Duodenal mucosa (tissue), 2 donors: ENCODE results near the gene MSI2.

Experiments used
- H3K27ac ChIP-seq: one replicate; pipeline ENCODE4 v1.7.0; 2013; ENCODE audit warnings: low read depth, low read length
- H3K27me3 ChIP-seq, 2 donors: one replicate each; pipeline ENCODE4 v1.7.0; 2013; ENCODE audit warnings: low read length in 2 of 2, control low read depth in 1 of 2; ENCODE audit not compliant: insufficient read depth in 2 of 2, control insufficient read depth in 1 of 2
- H3K36me3 ChIP-seq, 2 donors: one replicate each; pipeline ENCODE4 v1.7.0; 2013; ENCODE audit warnings: low read length in 2 of 2, control low read depth in 1 of 2; ENCODE audit not compliant: insufficient read depth in 2 of 2, control insufficient read depth in 1 of 2
- H3K4me1 ChIP-seq, 2 donors: one replicate each; pipeline ENCODE4 v1.7.0; 2013; ENCODE audit warnings: low read length in 2 of 2, control low read depth in 1 of 2; ENCODE audit not compliant: insufficient read depth in 2 of 2, control insufficient read depth in 1 of 2
- H3K4me3 ChIP-seq, 2 donors: one replicate each; pipeline ENCODE4 v1.7.0; 2013; ENCODE audit warnings: low read length in 2 of 2, low read depth in 1 of 2
- H3K9ac ChIP-seq, 2 donors: one replicate each; pipeline ENCODE4 v1.7.0; 2013; ENCODE audit warnings: low read length in 2 of 2, low read depth in 1 of 2
- H3K9me3 ChIP-seq, 2 donors: one replicate each; pipeline ENCODE4 v1.7.0; 2013; ENCODE audit warnings: low read length in 2 of 2, control low read depth in 1 of 2; ENCODE audit not compliant: control insufficient read depth in 1 of 2

MSI2 gene

DNA sequence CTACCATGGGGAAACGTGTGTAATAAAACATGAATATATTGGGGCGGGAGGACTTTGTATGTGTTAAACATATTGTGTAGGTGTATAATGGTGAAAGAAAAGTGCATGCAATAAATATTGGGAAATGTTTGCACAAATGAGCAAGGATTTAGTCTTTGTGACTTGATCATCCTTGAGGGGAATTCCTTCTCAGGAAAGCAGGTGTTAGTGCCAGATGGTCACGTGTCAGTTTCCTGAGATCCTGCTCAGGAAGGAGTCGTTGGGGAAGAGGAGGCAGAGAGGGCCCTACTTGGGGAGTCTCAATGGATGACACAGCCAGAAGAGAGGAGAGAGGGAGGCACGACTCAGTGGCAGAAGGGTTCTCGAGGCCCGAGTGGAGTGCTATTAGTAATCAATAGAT lies 53.2 kb downstream of the MSI2 start:
- Histone ChIP-seq H3K4me3 (no peak overlapping the region), H3K4me1 (peaks cover 11 to 15% of the 10 kb centered on the region in 2 donors), H3K27me3 (no peaks in the 10 kb centered on the region), H3K36me3 (peaks cover 3 to 7% of the 10 kb centered on the region in 2 donors), H3K27ac (no peak overlapping the region), H3K9me3 (no peaks in the 10 kb centered on the region), H3K9ac (no peak overlapping the region)

DNA sequence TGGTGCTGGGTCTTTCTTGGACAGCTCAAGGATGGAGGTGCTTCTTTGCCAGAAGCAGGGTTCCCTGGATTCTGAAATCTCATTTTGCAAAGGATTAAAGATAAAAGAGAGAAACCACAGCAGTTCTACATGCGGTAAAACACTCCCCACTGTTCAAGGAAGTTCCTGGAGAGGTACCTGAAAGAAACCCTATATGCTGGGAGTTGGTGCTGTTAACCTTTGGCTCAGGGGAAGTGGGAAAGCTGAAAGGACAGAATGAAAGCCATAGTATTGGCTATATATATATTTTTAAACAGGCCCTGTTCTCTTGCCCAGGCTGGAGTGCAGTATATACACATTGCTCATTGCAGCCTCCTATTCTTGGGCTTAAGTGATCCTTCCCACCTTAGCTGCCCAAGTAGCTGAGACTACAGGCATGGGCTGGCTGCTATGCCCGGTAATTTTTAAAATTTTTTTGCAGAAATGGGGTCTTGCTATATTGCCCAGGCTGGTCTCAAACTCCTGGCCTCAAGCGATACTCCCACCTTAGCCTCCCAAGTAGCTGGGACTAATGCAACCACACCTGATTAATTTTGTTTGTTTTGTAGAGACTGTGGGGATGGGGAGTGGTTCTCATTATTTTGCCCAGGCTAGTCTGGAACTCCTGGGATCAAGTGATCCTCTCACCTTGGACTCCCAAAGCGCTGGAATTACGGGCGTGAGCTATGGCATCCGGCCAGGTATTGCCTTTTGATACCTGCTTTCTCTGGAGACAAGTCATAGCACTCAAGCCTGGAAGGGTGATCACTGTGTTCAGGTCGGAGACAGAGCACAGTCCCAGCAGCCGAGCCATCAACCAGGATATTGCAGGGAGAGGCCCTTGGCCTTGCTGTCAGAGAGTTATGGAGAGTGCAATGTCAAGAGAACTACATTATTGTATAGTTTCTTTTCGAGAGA lies 55.2 kb downstream of the MSI2 start:
- H3K9me3 ChIP-seq: no peaks in the 10 kb centered on the region
- peaks cover 3 to 7% of the 10 kb centered on the region in 2 donors for H3K36me3 ChIP-seq
- H3K9ac ChIP-seq: no peak overlapping the region
- no peak overlapping the region for H3K27ac ChIP-seq
- H3K27me3 ChIP-seq: no peaks in the 10 kb centered on the region
- peaks cover 11 to 15% of the 10 kb centered on the region in 2 donors for H3K4me1 ChIP-seq
- H3K4me3 ChIP-seq: no peak overlapping the region

DNA sequence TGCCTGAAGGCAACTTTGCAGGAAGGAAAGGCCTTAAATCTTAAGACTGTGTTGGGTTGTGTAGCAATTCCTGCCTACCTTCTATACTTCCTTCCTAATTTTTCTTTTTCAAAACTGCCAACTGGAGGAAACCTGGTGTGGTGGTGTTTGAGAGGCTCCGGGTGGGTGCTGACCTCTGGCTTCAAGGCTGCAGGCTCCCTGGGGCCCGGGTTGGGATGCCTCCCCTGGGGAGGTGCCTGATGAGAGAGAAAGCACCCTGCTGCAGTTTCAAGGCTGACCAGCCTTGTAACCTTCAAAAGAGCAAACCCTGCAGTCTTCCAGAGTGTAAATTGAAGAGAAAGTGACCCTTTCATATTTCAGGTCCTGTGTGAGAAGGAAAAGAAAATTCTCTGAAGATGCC lies 55.9 kb downstream of the MSI2 start:
- H3K36me3 ChIP-seq: peaks cover 3 to 7% of the 10 kb centered on the region in 2 donors
- no peaks in the 10 kb centered on the region for H3K27me3 ChIP-seq
- no peak overlapping the region for H3K9ac ChIP-seq
- H3K9me3 ChIP-seq: no peaks in the 10 kb centered on the region
- no peak overlapping the region for H3K4me3 ChIP-seq
- peaks cover 11 to 15% of the 10 kb centered on the region in 2 donors for H3K4me1 ChIP-seq
- H3K27ac ChIP-seq: no peak overlapping the region

DNA sequence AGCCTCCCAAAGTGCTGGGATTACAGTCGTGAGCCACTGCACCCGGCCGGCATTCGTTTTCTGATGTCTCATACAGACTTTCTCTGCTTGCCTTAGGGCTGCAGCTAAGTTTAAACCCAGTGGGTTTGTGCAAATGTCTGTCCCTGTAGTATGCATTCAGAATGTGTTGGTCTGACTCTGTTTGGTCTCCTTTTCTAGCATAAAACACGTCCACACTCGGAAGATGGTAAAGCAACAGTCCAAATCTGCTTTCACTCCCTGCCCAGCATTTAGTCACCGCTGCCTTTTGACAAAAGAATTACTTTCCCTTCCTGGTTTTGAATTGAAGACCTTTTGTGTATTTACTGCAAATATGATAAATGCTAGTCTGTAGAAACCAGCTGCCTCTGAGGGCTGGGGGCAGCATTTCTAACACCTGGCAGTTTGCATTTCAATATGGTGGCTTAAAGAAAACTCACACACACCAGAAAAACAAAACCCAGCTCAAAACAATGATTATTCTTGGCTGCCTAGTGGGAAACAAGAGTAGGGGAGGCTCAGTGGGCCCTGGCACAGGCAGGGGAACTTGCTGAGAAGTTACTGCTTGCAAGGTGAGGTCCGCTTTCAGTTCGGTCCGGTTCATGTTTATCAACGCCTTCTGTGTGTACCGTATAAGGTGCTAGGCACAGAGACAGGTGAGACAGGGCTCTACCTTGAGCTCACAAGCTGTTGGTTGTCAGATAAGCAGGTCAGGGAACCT lies 56.9 kb downstream of the MSI2 start:
- Histone ChIP-seq H3K4me3 (no peak overlapping the region), H3K9me3 (no peaks in the 10 kb centered on the region), H3K4me1 (peaks cover 11 to 15% of the 10 kb centered on the region in 2 donors), H3K27me3 (no peaks in the 10 kb centered on the region), H3K9ac (no peak overlapping the region), H3K36me3 (peaks cover 3 to 7% of the 10 kb centered on the region in 2 donors), H3K27ac (no peak overlapping the region)

DNA sequence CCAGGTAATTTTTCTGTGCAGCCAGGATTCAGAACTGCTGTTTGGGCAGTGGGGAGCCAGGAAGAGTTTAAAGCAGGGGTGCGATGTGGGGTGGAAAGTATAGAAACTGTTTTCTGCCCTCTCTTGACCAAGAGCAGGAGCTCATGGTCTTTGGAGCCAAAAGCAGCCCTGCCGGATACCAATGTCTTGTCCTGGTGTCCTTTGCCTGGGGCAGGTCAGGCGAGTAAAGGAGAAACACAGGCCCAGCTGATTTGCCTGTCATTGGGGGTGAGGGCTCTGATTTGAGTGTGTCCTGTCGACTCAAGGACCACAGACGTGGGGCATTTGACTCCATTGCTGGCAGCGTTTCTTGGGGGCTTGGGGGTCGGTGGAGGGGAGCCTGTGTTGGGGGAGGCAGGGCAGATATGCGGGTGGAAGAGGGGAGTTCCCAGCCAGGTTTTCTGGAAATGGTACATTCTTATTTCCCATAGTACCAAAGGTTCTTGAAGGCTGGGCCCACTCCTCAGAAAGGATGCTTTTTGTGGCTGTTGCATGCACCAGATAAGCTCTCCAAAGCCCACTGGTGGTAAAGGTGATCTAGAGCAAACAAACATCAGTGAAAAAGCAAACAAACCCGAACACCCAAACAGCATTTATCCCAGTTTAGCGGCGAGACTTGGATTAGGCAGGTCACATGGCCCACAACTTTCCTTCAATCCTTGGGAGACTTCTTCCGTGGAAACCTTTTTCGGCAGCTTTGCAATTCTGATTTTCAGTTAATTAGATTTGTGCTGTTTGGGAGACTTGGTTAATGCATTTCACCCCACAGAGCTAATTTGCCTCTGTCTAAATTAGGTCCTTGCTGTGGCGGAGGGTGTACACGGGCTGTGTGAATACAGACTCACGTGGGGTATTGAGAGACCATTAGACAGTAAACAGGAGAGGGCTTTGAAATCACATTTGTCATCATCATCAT lies 59.0 kb downstream of the MSI2 start:
- Histone ChIP-seq H3K9me3 (no peaks in the 10 kb centered on the region), H3K4me1 (peaks cover 11 to 15% of the 10 kb centered on the region in 2 donors), H3K9ac (no peak overlapping the region), H3K4me3 (no peak overlapping the region), H3K27me3 (no peaks in the 10 kb centered on the region), H3K27ac (no peak overlapping the region), H3K36me3 (peaks cover 0 to 7% of the 10 kb centered on the region in 2 donors)

DNA sequence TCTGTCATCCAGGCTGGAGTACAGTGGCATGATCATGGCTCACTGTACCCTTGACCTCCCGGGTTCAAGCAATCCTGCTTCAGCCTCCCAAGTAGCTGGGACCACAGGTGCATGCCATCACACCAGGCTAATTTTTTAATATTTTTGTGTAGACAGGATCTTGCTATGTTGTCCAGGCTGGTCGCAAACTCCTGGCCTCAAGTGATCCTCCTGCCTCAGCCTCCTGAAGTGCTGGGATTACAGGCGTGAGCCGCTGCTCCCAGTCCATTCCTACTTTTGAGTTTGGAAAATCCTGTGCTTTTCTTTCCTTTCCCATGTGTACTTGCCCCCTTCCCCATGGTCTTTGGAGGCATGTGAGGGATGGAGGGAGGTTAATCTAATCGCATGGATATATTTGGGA lies 60.0 kb downstream of the MSI2 start:
- no peak overlapping the region for H3K27ac ChIP-seq
- H3K27me3 ChIP-seq: no peaks in the 10 kb centered on the region
- peaks cover 9 to 10% of the 10 kb centered on the region in 2 donors for H3K4me1 ChIP-seq
- H3K9ac ChIP-seq: no peak overlapping the region
- H3K9me3 ChIP-seq: no peaks in the 10 kb centered on the region
- H3K4me3 ChIP-seq: no peak overlapping the region
- no peaks in the 10 kb centered on the region for H3K36me3 ChIP-seq

DNA sequence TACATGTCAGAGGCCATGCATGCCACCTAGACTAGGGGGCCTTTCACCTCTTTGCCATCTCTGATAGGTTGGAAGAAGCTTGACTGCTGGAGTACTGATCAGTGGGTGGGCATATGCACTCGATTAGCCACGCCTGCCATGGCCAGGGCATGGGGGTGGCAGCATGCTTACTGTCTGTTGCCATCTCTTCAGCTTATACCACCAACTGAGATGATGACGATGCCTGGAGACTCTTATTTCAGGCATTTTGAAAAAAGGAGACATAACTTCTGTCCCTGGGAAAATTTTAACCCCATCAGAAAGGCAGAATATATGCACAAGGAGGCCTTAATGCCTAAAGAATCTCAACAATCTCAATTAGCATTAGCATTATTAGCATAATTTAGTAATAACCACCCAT lies 60.8 kb downstream of the MSI2 start:
- no peaks in the 10 kb centered on the region for H3K36me3 ChIP-seq
- peaks cover 2 to 4% of the 10 kb centered on the region in 2 donors for H3K4me1 ChIP-seq
- H3K27ac ChIP-seq: no peak overlapping the region
- no peak overlapping the region for H3K4me3 ChIP-seq
- H3K9ac ChIP-seq: no peak overlapping the region
- no peaks in the 10 kb centered on the region for H3K27me3 ChIP-seq
- no peaks in the 10 kb centered on the region for H3K9me3 ChIP-seq

GRCh38 chr17:57318913-57319312 lies 62.6 kb downstream of the MSI2 start:
- no peak overlapping the region for H3K4me3 ChIP-seq
- H3K4me1 ChIP-seq: no peaks in the 10 kb centered on the region
- no peak overlapping the region for H3K27ac ChIP-seq
- H3K27me3 ChIP-seq: no peaks in the 10 kb centered on the region
- H3K9me3 ChIP-seq: no peaks in the 10 kb centered on the region
- H3K9ac ChIP-seq: no peak overlapping the region
- H3K36me3 ChIP-seq: no peaks in the 10 kb centered on the region

- H3K9me3 ChIP-seq: no peaks in the 10 kb centered on the region
- H3K9ac ChIP-seq: no peak overlapping the region
- H3K36me3 ChIP-seq: no peaks in the 10 kb centered on the region
- H3K4me3 ChIP-seq: no peak overlapping the region
- H3K4me1 ChIP-seq: no peaks in the 10 kb centered on the region
- no peak overlapping the region for H3K27ac ChIP-seq
- H3K27me3 ChIP-seq: no peaks in the 10 kb centered on the region
These were observed 63.5 kb downstream of the MSI2 start for GRCh38 chr17:57319806-57320205.
